Body of pancreas (tissue), 4 donors: ENCODE data around the gene ZBTB17.
"Not testable (repeated sequence)": the region's sequence is repeated elsewhere in the genome, so short reads cannot be mapped to it uniquely, and the experiment has no call there.

Experiments
- POLR2A ChIP-seq, 3 donors: fragments of 450-650 bp; IDR thresholded peaks; one replicate each; pipeline ENCODE4 v1.6.1; 2016; ENCODE audit warnings: antibody characterized with exemption in 3 of 3, mild to moderate bottlenecking in 2 of 3
- TF ChIP-seq, protein P1 (sequence below), 7 experiments: fragments of 450-650 bp in 4 of 7; fragments of 200-600 bp in 3 of 7; sonication (generic) in 3 of 7; IDR thresholded peaks; one replicate each; pipeline ENCODE4 v1.5.1; 2016 to 2019; ENCODE audit warnings: antibody characterized with exemption in 7 of 7

DNA sequence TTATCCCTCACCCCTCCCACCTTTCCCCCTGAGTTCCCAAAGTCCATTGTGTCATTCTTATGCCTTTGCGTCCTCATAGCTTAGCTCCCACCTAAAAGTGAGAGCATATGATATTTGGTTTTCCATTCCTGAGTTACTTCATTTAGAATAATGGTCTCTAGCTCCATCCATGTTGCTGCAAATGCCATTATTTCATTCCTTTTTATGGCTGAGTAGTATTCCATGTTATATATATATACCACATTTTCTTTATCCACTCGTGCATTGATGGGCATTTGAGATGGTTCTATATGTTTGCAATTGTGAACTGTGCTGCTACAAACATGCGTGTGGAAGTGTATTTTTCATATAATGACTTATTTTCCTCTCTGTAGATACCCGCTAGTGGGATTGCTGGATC is 2.0 kb upstream of the ZBTB17 start:
- TF ChIP-seq POLR2A (IDR thresholded peaks at IDR 0.05), result not testable (repeated sequence)
- TF ChIP-seq, protein P1, sequence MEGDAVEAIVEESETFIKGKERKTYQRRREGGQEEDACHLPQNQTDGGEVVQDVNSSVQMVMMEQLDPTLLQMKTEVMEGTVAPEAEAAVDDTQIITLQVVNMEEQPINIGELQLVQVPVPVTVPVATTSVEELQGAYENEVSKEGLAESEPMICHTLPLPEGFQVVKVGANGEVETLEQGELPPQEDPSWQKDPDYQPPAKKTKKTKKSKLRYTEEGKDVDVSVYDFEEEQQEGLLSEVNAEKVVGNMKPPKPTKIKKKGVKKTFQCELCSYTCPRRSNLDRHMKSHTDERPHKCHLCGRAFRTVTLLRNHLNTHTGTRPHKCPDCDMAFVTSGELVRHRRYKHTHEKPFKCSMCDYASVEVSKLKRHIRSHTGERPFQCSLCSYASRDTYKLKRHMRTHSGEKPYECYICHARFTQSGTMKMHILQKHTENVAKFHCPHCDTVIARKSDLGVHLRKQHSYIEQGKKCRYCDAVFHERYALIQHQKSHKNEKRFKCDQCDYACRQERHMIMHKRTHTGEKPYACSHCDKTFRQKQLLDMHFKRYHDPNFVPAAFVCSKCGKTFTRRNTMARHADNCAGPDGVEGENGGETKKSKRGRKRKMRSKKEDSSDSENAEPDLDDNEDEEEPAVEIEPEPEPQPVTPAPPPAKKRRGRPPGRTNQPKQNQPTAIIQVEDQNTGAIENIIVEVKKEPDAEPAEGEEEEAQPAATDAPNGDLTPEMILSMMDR (IDR thresholded peaks at IDR 0.05), result not testable (repeated sequence)
